ENCODE data around the gene MAU2. TPM values are rescaled to one million over a fixed set of nuclear protein-coding genes. Genes with fewer than 3 reads are reported as not detected.

Gene MAU2
- total and polyA plus RNA-seq, 4 donors: 28.0 to 78.8 (median 47.1) TPM

DNA sequence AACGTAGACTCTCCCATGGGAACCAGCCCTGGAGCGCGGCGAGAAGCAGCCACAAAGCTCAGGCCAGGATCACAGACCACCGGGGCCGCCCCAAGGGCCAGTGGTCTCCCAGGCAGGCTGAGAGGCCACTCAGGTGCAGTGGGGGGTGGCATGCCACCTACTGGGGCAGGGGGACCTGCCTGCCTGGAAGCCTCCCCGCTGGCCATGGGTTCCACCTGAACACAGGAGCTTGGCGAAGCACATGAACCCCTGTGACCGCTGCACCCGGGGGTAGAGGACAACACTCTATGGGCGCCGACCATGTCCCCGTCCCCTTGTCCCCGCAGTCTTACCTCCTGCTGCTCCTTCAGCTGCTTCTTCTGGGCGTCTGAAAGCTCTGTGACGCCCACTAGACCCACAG lies 40.8 kb upstream of the MAU2 start:
- no peak for DNase-seq (ENCODE audit: low read depth in 4 of 6, low spot score in 6 of 6)
- peaks cover 54% of the 10 kb centered on the region for H3K4me1 ChIP-seq (ENCODE audit: control insufficient read depth, insufficient read depth, low read length)
- peaks cover 90% of the 10 kb centered on the region for H3K36me3 ChIP-seq (ENCODE audit: control insufficient read depth, insufficient read depth, low read length)
- H3K9me3 ChIP-seq (ENCODE audit: control insufficient read depth, insufficient read depth, low read length): no peaks in the 10 kb centered on the region
- no peak overlapping the region for H3K27ac ChIP-seq (ENCODE audit: low read depth, low read length)
- WGBS (ENCODE audit: insufficient coverage): 92% methylated on average over 16 of the region's 16 CpGs
- no peak overlapping the region for H3K4me3 ChIP-seq (ENCODE audit: low read depth, low read length)
- H3K27me3 ChIP-seq (ENCODE audit: control insufficient read depth, insufficient read depth, low read length): no peaks in the 10 kb centered on the region

- no peaks in the 10 kb centered on the region for H3K27me3 ChIP-seq (ENCODE audit: control insufficient read depth, insufficient read depth, low read length)
- peaks cover 89% of the 10 kb centered on the region for H3K36me3 ChIP-seq (ENCODE audit: control insufficient read depth, insufficient read depth, low read length)
- 59% methylated on average over 12 of the region's 16 CpGs for WGBS (ENCODE audit: insufficient coverage)
- no peaks in the 10 kb centered on the region for H3K9me3 ChIP-seq (ENCODE audit: control insufficient read depth, insufficient read depth, low read length)
- H3K27ac ChIP-seq (ENCODE audit: low read depth, low read length): no peak overlapping the region
- peak in 2 of 6 donors; percentile 91 to 94 for DNase-seq (ENCODE audit: low read depth in 4 of 6, low spot score in 6 of 6)
- peaks cover 47% of the 10 kb centered on the region for H3K4me1 ChIP-seq (ENCODE audit: control insufficient read depth, insufficient read depth, low read length)
- no peak overlapping the region for H3K4me3 ChIP-seq (ENCODE audit: low read depth, low read length)
Measured at GRCh38 chr19:19280561-19280960, 40.1 kb upstream of the MAU2 start.

- no peaks in the 10 kb centered on the region for H3K27me3 ChIP-seq (ENCODE audit: control insufficient read depth, insufficient read depth, low read length)
- peaks cover 9% of the 10 kb centered on the region for H3K4me1 ChIP-seq (ENCODE audit: control insufficient read depth, insufficient read depth, low read length)
- DNase-seq (ENCODE audit: low read depth in 4 of 6, low spot score in 6 of 6): no peak
- peaks cover 74% of the 10 kb centered on the region for H3K36me3 ChIP-seq (ENCODE audit: control insufficient read depth, insufficient read depth, low read length)
- WGBS (ENCODE audit: insufficient coverage): 97% methylated on average over 9 of the region's 10 CpGs
- H3K27ac ChIP-seq (ENCODE audit: low read depth, low read length): no peak overlapping the region
- H3K9me3 ChIP-seq (ENCODE audit: control insufficient read depth, insufficient read depth, low read length): no peaks in the 10 kb centered on the region
- H3K4me3 ChIP-seq (ENCODE audit: low read depth, low read length): no peak overlapping the region
Measured at GRCh38 chr19:19285686-19286085, 34.9 kb upstream of the MAU2 start.

DNA sequence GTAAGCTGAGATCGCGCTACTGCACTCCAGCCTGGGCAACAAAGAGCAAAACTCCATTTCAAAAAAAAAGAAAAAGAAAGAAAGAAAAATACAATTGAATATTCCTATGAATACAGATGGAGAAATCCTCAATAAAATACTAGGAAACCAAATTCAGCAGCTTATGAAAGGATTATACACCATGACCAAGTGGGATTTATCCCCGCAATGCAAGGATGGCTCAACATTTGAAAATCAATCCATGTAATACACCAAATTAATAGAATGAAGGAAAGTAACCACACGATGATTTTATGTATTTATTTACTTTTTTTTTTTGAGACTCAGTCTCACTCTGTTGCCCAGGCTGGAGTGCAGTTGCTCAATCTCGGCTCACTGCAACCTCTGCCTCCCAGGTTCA lies 28.0 kb upstream of the MAU2 start:
- peaks cover 82% of the 10 kb centered on the region for H3K36me3 ChIP-seq (ENCODE audit: control insufficient read depth, insufficient read depth, low read length)

DNA sequence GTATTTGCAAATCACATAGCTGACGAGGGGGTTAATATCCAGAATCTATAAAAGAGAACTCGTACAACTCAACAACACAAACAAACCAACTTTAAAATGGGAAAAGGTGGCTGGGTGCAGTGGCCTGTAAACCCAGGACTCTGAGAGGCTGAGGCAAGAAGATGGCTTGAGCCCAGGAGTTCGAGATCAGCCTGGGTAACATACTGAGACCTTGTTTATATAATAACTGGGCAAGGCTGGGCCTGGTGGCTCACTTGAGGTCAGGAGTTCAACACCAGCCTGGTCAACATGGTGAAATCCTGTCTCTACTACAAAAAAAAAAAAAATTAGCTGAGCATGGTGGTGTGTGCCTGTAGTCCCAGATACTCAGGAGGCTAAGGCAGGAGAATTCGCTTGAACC lies 25.7 kb upstream of the MAU2 start:
- Histone ChIP-seq H3K36me3 (ENCODE audit: control insufficient read depth, insufficient read depth, low read length) (peaks cover 82% of the 10 kb centered on the region), H3K9me3 (ENCODE audit: control insufficient read depth, insufficient read depth, low read length) (no peaks in the 10 kb centered on the region), H3K27me3 (ENCODE audit: control insufficient read depth, insufficient read depth, low read length) (no peaks in the 10 kb centered on the region), H3K4me3 (ENCODE audit: low read depth, low read length) (no peak overlapping the region), H3K27ac (ENCODE audit: low read depth, low read length) (no peak overlapping the region), H3K4me1 (ENCODE audit: control insufficient read depth, insufficient read depth, low read length) (no peaks in the 10 kb centered on the region)
- 92% methylated on average over 1 of the region's 4 CpGs for WGBS (ENCODE audit: insufficient coverage)
- DNase-seq (ENCODE audit: low read depth in 4 of 6, low spot score in 6 of 6): no peak

More for the DNA sequence above, 28.0 kb upstream of the MAU2 start:
- Histone ChIP-seq H3K4me3 (ENCODE audit: low read depth, low read length) (no peak overlapping the region), H3K27ac (ENCODE audit: low read depth, low read length) (no peak overlapping the region), H3K4me1 (ENCODE audit: control insufficient read depth, insufficient read depth, low read length) (no peaks in the 10 kb centered on the region), H3K9me3 (ENCODE audit: control insufficient read depth, insufficient read depth, low read length) (no peaks in the 10 kb centered on the region), H3K27me3 (ENCODE audit: control insufficient read depth, insufficient read depth, low read length) (no peaks in the 10 kb centered on the region)
- WGBS (ENCODE audit: insufficient coverage): 100% methylated on average over 1 of the region's 5 CpGs
- no peak for DNase-seq (ENCODE audit: low read depth in 4 of 6, low spot score in 6 of 6)

GRCh38 chr19:19296953-19297689 lies 23.5 kb upstream of the MAU2 start:
- no peaks in the 10 kb centered on the region for H3K27me3 ChIP-seq (ENCODE audit: control insufficient read depth, insufficient read depth, low read length)
- no peak overlapping the region for H3K27ac ChIP-seq (ENCODE audit: low read depth, low read length)
- no peak overlapping the region for H3K4me3 ChIP-seq (ENCODE audit: low read depth, low read length)
- H3K9me3 ChIP-seq (ENCODE audit: control insufficient read depth, insufficient read depth, low read length): no peaks in the 10 kb centered on the region
- DNase-seq (ENCODE audit: low read depth in 4 of 6, low spot score in 6 of 6): no peak
- peaks cover 89% of the 10 kb centered on the region for H3K36me3 ChIP-seq (ENCODE audit: control insufficient read depth, insufficient read depth, low read length)
- no peaks in the 10 kb centered on the region for H3K4me1 ChIP-seq (ENCODE audit: control insufficient read depth, insufficient read depth, low read length)
- 95% methylated on average over 15 of the region's 19 CpGs for WGBS (ENCODE audit: insufficient coverage)

- Histone ChIP-seq H3K27me3 (ENCODE audit: control insufficient read depth, insufficient read depth, low read length) (no peaks in the 10 kb centered on the region), H3K4me3 (ENCODE audit: low read depth, low read length) (no peak overlapping the region), H3K27ac (ENCODE audit: low read depth, low read length) (no peak overlapping the region), H3K9me3 (ENCODE audit: control insufficient read depth, insufficient read depth, low read length) (no peaks in the 10 kb centered on the region), H3K36me3 (ENCODE audit: control insufficient read depth, insufficient read depth, low read length) (peaks cover 89% of the 10 kb centered on the region), H3K4me1 (ENCODE audit: control insufficient read depth, insufficient read depth, low read length) (no peaks in the 10 kb centered on the region)
- no peak for DNase-seq (ENCODE audit: low read depth in 4 of 6, low spot score in 6 of 6)
- 75% methylated on average over 5 of the region's 9 CpGs for WGBS (ENCODE audit: insufficient coverage)
Measured at GRCh38 chr19:19297759-19298158, 22.9 kb upstream of the MAU2 start.

DNA sequence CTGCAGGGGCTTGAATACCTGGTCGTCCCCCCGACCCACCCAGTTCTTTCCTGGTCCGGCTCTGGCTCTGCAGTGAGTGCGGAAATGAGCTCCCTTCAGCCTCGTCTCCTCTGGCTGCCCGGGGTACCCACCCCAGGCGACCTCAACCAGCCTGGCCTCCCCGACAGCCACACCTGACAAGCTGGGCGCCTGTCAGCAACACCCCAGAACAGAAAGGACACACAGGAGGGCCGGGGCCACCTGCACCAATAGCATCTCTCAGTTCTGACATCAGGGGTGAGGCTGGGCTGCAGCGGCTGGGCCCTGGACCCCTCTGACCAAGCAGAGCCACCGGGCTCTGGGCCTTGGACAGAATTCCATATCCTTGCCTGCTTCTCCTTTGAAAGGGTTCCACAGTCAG lies 20.0 kb upstream of the MAU2 start:
- H3K27ac ChIP-seq (ENCODE audit: low read depth, low read length): no peak overlapping the region
- peaks cover 14% of the 10 kb centered on the region for H3K4me1 ChIP-seq (ENCODE audit: control insufficient read depth, insufficient read depth, low read length)
- H3K9me3 ChIP-seq (ENCODE audit: control insufficient read depth, insufficient read depth, low read length): no peaks in the 10 kb centered on the region
- H3K36me3 ChIP-seq (ENCODE audit: control insufficient read depth, insufficient read depth, low read length): peaks cover 88% of the 10 kb centered on the region
- no peaks in the 10 kb centered on the region for H3K27me3 ChIP-seq (ENCODE audit: control insufficient read depth, insufficient read depth, low read length)
- 96% methylated on average over 12 of the region's 12 CpGs for WGBS (ENCODE audit: insufficient coverage)
- H3K4me3 ChIP-seq (ENCODE audit: low read depth, low read length): no peak overlapping the region
- DNase-seq (ENCODE audit: low read depth in 4 of 6, low spot score in 6 of 6): no peak

- 94% methylated on average over 8 of the region's 14 CpGs for WGBS (ENCODE audit: insufficient coverage)
- Histone ChIP-seq H3K27ac (ENCODE audit: low read depth, low read length) (no peak overlapping the region), H3K4me1 (ENCODE audit: control insufficient read depth, insufficient read depth, low read length) (peaks cover 14% of the 10 kb centered on the region), H3K27me3 (ENCODE audit: control insufficient read depth, insufficient read depth, low read length) (no peaks in the 10 kb centered on the region), H3K36me3 (ENCODE audit: control insufficient read depth, insufficient read depth, low read length) (peaks cover 88% of the 10 kb centered on the region), H3K4me3 (ENCODE audit: low read depth, low read length) (no peak overlapping the region), H3K9me3 (ENCODE audit: control insufficient read depth, insufficient read depth, low read length) (no peaks in the 10 kb centered on the region)
- peak in 1 of 6 donors; percentile 70 for DNase-seq (ENCODE audit: low read depth in 4 of 6, low spot score in 6 of 6)
Measured at GRCh38 chr19:19303411-19303810, 17.2 kb upstream of the MAU2 start.

All from spinal cord (tissue), 10 donors.